GM19463 (cell line): ENCODE measurements around the gene AIFM3.

Experiments used
- ATAC-seq: cut with Tn5 transposase; IDR thresholded peaks from one replicate; pipeline ENCODE4 v1.9.1; 2021; ENCODE audit warnings: mild to moderate bottlenecking, moderate library complexity; ENCODE audit not compliant: unreplicated experiment

Gene AIFM3

GRCh38 chr22:20989323-20990138 lies 22.5 kb downstream of the AIFM3 start:
- no peak for ATAC-seq

DNA sequence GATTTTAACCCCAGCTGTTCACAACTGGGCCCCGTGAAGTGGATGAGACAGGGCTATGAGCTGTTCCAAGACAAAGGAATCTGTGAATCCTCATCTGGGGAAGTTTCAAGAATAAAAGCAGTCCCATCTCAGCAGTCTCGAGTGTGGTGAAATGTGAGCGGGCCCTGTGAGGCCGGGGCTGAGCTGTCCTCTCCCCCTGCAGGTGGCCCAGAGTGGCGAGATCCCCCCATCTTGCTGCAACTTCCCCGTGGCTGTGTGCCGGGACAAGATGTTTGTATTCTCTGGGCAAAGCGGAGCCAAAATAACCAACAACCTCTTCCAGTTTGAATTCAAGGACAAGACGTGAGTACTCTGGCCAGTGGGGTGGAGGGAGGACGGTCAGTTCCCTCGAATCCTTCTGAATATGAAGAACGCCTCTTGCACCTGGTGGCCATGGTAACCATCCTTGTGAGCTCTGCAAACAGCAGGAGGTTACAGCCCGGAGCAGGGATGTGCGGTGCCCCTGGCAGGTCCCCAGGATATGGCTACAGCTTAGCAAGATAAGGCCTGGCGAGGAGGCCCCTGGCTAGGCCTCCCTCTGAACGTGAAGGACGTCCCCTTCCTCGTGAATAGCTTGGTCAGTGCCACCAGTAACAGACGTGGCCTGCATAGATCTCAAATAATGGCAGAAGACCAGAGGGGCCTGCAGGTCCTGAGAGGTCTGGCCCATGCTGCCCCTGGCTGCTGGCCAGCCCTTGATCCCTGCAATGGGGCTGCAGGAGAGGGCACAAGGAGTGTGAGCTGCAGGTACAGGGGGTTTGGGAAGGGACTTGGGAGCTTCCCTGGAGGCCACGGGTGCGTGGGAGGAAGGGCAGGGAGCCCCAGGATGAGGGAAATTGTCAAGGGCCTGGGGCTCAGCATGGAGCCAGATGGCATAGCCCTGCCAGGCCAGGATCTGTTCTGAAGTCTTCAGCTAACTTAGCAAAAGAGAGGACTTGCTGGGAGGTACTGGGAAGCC lies 23.4 kb downstream of the AIFM3 start:
- no peak for ATAC-seq

GRCh38 chr22:20991252-20992055 lies 24.4 kb downstream of the AIFM3 start:
- ATAC-seq: no peak

DNA sequence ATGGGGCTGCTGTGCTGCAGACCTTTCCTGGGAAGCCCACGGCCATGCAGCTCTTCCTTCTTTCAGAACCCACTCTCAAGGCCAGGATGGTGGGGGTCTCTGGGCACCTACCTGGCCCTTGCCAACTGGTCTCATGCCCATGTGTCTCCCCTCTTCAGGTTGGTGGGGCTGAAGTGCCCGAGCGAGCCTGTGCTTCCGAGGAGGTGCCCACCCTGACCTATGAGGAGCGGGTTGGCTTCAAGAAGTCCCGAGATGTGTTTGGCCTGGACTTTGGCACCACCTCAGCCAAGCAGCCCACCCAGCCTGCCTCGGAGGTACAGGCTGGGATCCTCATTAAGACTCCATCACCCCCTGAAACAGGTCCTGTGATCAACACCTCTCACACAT lies 25.0 kb downstream of the AIFM3 start:
- no peak for ATAC-seq

GRCh38 chr22:20992456-20993303 lies 25.6 kb downstream of the AIFM3 start:
- no peak for ATAC-seq

- ATAC-seq: no peak
These were observed 26.5 kb downstream of the AIFM3 start for GRCh38 chr22:20993304-20994127.

GRCh38 chr22:20994128-20994901 lies 27.3 kb downstream of the AIFM3 start:
- ATAC-seq: no peak

DNA sequence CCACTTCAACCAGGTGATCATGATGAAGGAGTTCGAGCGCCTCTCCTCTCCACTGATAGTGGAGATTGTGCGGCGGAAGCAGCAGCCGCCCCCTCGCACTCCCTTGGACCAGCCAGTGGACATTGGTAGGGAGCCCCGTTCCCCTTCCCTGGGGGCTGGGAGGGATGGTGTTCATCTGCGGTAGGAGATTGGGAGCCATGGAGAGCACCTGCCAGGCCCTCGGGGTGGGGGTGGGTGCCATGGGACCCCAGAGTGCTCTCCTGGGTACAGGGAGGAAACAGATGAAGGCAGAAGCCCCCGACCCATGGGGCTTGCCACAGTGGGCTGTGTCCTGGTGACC lies 27.8 kb downstream of the AIFM3 start:
- ATAC-seq: no peak

DNA sequence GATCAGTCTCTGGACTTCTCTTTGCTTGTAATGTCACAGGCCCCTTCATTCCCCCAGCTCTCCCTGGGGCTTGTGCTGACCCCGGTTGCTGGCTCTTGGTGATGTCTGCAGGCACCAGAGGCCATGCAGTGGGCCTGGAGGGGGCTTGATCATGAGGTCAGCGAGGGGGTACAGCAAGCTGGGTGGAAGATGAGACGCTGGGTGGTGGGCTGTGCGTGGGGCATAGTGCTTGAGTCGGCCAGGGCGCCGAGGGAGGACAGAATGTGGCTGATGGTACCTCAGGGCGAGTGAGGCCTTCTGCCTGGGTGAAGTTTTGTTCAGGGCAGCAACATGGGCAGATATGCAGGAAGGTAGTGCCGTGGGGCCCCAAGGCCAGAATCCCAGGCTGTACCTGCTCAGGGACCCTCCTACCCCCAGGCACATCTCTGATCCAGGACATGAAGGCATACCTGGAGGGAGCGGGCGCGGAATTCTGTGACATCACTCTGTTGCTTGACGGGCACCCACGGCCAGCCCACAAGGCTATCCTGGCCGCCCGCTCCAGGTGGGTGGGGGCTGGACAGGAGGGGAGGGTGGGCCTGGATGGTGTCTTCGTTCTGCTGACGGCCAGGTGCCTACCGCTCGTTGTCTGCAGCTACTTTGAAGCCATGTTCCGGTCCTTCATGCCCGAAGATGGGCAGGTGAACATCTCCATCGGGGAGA lies 28.4 kb downstream of the AIFM3 start:
- no peak for ATAC-seq

DNA sequence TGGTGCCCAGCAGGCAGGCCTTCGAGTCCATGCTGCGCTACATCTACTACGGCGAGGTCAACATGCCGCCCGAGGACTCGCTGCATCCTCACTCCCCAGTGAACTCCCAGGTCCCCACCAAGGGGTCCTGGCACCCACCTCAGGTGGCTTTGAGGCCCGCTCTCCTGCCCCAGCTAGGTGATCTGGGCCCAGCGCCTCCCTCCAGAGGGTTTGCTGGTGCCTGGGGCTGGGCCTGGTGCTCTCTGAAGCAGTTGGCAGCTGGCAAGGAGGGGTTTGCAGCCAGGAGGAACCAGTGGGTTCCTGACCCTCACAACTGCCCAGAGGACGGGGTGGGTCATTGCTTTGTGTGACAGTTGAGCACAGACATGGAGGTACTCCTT lies 29.0 kb downstream of the AIFM3 start:
- no peak for ATAC-seq

DNA sequence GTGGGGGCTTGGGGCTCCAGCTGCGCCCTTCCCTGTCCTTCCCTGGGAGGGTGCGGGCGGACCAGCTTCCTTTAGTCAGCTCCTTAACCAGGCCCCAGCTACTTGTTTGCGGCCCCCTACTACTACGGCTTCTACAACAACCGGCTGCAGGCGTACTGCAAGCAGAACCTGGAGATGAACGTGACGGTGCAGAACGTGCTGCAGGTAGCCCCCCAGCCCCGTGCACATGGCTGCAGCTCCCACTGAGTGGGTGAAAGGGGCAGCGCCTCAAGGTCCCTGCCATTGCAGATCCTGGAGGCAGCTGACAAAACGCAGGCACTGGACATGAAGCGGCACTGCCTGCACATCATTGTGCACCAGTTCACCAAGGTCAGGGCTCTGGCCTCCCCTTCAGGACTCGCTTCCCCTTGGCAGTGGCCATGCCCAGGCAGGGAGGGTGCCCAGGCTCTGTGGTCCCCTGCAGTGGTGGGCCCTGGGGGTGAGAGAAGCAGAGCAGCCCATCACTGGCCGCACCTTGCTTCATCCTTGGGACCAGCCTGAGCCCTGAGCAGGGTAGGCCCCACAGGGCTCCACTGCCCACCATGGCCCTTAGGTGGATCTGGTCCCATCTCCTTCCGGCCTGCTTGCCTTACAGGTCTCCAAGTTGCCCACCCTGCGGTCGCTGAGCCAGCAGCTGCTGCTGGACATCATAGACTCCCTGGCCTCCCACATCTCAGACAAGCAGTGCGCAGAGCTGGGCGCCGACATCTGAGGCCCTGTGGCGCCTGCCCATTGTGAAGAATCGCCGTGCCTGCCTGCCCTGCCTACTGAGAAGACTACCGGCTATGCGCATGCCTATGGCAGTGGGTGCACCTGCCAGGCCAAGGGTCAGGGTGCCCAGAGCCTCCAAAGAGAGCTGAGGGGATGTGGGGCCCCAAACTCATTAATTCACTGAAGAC lies 29.8 kb downstream of the AIFM3 start:
- no peak for ATAC-seq

DNA sequence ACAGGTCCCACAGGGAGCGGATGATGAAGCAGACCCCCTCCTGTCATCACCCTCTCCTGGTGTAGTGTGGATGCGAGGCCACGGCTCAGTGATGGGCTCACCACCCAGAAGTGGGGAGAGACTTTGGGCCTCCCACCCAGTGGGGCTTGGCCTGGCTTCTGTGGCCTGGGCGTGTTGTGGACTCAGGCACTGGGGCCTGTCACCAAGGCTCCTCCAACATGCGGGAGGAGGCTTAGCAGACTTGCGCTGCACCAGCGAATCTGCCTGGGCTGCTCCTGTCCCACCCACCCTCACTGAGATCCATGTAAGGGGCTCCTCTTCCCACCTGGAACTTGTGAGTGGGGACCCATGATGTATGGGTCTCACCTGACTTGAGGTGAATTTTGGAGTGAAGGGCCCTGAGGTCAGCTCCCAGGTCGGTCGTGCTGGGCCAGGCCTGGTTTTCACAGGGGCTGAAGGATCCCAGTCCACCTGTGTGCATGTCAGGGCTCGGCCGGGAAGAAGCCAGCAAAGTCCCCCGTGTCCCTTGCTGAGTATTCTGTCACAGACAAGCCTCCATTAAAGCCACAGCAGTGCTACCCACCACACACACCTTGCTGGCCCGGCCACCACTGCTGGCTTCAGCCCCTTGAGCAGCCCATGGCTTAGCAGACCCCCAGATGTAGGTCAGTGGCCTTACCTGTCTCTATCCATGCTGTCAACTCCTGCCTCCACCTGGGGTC lies 30.6 kb downstream of the AIFM3 start:
- ATAC-seq: no peak

DNA sequence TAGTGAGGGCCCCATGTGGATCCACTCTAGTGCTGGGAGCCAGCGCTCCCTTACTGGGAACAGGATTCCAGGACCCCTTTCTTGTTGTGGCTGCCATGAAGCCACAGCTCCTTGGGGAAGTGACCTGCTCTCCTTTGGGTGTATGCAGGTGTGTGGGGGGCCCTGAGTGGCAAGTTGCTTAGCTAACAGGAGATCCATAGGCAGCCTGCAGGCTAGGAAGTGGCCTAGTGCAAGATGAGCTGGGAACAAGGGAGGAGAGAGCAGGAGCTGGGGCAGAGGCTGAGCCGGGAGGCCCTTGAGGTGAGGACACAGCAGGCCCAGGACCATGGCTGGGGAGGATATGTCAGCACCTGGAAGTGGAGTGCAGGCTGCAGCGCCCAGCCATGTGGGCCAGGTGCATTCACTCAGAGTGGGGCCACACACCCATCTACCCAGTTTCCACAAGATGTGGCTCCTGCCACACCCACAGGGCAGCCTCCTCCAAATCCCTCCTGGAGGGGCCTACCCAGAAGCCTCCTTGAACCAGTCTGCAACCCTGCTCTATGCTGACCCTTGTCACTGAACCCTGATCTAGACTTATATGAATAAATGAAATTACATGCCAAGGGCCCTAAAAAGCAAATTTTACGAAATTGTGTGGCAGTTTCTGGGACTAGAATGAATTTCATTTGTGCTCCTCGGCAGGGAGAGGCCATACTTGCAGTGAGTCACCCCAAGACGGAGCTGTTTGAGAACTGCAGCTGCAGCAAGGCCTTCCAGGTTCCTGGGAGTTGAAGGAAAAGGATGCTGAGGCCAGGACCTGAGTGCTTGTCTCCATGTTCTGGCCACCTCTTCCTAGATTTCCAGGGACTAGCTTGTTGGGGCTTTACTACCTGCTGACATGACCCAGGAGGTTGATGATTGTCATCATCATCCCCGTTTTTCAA lies 31.6 kb downstream of the AIFM3 start:
- ATAC-seq: no peak

- no peak for ATAC-seq
These were observed 32.5 kb downstream of the AIFM3 start for GRCh38 chr22:20999350-21000206.
